Spleen (tissue), 11 donors: ENCODE measurements around the gene CNMD. TPM values are rescaled to one million over a fixed set of nuclear protein-coding genes. Genes with fewer than 3 reads are reported as not detected.

Source experiments
- DNase-seq: peaks from one replicate; pipeline ENCODE4 v3.0.0-alpha.2; 2020
- H3K27ac ChIP-seq, 8 donors: fragments of 200-600 bp; sonication (generic) in 7 of 8; 1 replicate in 4 of 8; 2 replicates in 4 of 8; pipeline versions ENCODE4 v1.5.0 to v1.8.0; 2016 to 2021; ENCODE audit warnings: inconsistent platforms in 4 of 8, mild to moderate bottlenecking in 4 of 8, moderate library complexity in 1 of 8
- H3K27me3 ChIP-seq, 7 donors: fragments of 200-600 bp; sonication (generic) in 6 of 7; replicated peaks in 1 of 7; 1 replicate in 4 of 7; 2 replicates in 3 of 7; pipeline versions ENCODE4 v1.5.0 to v1.8.0; 2016 to 2021; ENCODE audit warnings: inconsistent platforms in 3 of 7, mild to moderate bottlenecking in 1 of 7
- H3K36me3 ChIP-seq, 6 donors: fragments of 200-600 bp; sonication (generic) in 5 of 6; 1 replicate in 4 of 6; 2 replicates in 2 of 6; pipeline versions ENCODE4 v1.5.0 to v1.8.0; 2016 to 2021; ENCODE audit warnings: inconsistent platforms in 2 of 6
- H3K4me1 ChIP-seq, 6 donors: fragments of 200-600 bp; sonication (generic) in 5 of 6; 1 replicate in 3 of 6; 2 replicates in 3 of 6; pipeline versions ENCODE4 v1.5.0 to v1.8.0; 2016 to 2021; ENCODE audit warnings: inconsistent platforms in 3 of 6
- H3K4me3 ChIP-seq, 8 donors: fragments of 200-600 bp; sonication (generic) in 7 of 8; 1 replicate in 4 of 8; 2 replicates in 4 of 8; pipeline versions ENCODE4 v1.5.0 to v1.8.0; 2016 to 2021; ENCODE audit warnings: inconsistent platforms in 4 of 8, mild to moderate bottlenecking in 4 of 8, moderate library complexity in 2 of 8
- H3K9me3 ChIP-seq, 8 donors: fragments of 200-600 bp; sonication (generic) in 7 of 8; 1 replicate in 4 of 8; 2 replicates in 4 of 8; pipeline versions ENCODE4 v1.5.0 to v1.8.0; 2016 to 2021; ENCODE audit warnings: inconsistent platforms in 4 of 8
- POLR2A ChIP-seq, 3 donors: fragments of 450-650 bp; IDR thresholded peaks; one replicate each; pipeline ENCODE4 v1.5.1; 2017; ENCODE audit warnings: antibody characterized with exemption in 3 of 3, mild to moderate bottlenecking in 1 of 3
- POLR2AphosphoS5 ChIP-seq, 3 donors: sonication (generic); formaldehyde crosslinking; IDR thresholded peaks; one replicate each; pipeline ENCODE4 v1.5.1; 2017; ENCODE audit warnings: antibody characterized with exemption in 3 of 3
- WGBS, 5 donors: extraction: QIAGEN DNeasy Blood & Tissue Kit in 3 of 5; methylation state at CpG; one replicate each; pipeline versions ENCODE4 v1.1.5 to v1.1.7; 2013 to 2018; 5-methylcytosine and 5-hydroxymethylcytosine counted together
- intact Hi-C: fragments of 100-400 bp; cut with DNase I; formaldehyde crosslinking; loops from one replicate; pipeline ENCODE4 v1.15.0; 2023; ENCODE audit warnings: low total_unique reads
- polyA plus RNA-seq, 3 donors: library from polyadenylated mRNA; stranded (reverse); fragments of 200-250 nt; gene quantifications; one replicate each; pipeline ENCODE4 v1.2.1, GENCODE V29; 2013
- total RNA-seq, 7 donors: library from RNA; depleted of rRNA in 3 of 7; stranded (reverse); fragments of >200 nt in 3 of 7; fragmentation: NEBNext Ultra II Directional in 4 of 7; extraction: Animal tissue kit (Norgen Biotek cat#: 25700) in 4 of 7; gene quantifications; one replicate each; pipeline versions ENCODE4 v1.1.0 to v1.2.1, GENCODE V29; 2016 to 2021
- TF ChIP-seq, protein P1 (sequence below), 11 experiments: fragments of 200-600 bp in 7 of 11; fragments of 450-650 bp in 4 of 11; sonication (generic) in 4 of 11; IDR thresholded peaks in 8 of 11; conservative IDR thresholded peaks in 3 of 11; 1 replicate in 7 of 11; 2 replicates in 4 of 11; pipeline versions ENCODE4 v1.4.0 to v1.8.0; 2016 to 2021; ENCODE audit warnings: antibody characterized with exemption in 11 of 11, inconsistent platforms in 4 of 11, mild to moderate bottlenecking in 1 of 11
- donor health status: healthy with polysubstance abuse.
- donor health status: DM: no; HTN: no; CAD: no; lungs with moderate emphysema.
- donor health status: DM: no; HTN: no; CAD: no.
- donor health status: Bipolar disorder and iron deficiency.
- donor health status: healthy.
- donor health status: DM: no; HTN: no; CAD: no.
- donor health status: DM: yes; HTN: yes; CAD: no.

CNMD gene
- total and polyA plus RNA-seq, 10 donors: 0.19 TPM; not detected in 9

DNA sequence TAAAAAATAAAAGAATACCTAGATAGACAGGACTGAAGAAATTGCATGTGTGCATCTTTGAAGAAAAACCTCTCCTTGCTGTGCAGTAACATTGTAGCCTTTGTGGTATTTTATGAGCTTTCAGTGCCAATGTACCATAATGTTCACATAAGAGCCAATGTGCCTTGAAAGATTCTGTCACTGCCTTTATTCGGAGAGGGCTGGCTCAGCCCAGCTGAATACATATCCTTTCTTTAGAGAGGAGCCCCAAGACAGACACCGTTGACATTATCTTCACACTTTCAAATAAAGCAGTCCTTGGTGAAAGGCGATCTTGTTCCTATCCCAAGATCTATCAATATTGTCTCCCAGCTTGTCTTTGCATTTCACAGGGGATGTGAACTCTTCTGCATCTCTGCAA lies 18.5 kb upstream of the CNMD start:
- Histone ChIP-seq H3K27me3 (peaks cover 0 to 12% (median 0%) of the 10 kb centered on the region in 7 donors), H3K4me1 (no peaks in the 10 kb centered on the region), H3K36me3 (no peaks in the 10 kb centered on the region), H3K4me3 (no peak overlapping the region), H3K27ac (no peak overlapping the region), H3K9me3 (no peaks in the 10 kb centered on the region)
- TF ChIP-seq POLR2AphosphoS5 (IDR thresholded peaks at IDR 0.05) (no peak), POLR2A (IDR thresholded peaks at IDR 0.05) (no peak)
- TF ChIP-seq, protein P1, sequence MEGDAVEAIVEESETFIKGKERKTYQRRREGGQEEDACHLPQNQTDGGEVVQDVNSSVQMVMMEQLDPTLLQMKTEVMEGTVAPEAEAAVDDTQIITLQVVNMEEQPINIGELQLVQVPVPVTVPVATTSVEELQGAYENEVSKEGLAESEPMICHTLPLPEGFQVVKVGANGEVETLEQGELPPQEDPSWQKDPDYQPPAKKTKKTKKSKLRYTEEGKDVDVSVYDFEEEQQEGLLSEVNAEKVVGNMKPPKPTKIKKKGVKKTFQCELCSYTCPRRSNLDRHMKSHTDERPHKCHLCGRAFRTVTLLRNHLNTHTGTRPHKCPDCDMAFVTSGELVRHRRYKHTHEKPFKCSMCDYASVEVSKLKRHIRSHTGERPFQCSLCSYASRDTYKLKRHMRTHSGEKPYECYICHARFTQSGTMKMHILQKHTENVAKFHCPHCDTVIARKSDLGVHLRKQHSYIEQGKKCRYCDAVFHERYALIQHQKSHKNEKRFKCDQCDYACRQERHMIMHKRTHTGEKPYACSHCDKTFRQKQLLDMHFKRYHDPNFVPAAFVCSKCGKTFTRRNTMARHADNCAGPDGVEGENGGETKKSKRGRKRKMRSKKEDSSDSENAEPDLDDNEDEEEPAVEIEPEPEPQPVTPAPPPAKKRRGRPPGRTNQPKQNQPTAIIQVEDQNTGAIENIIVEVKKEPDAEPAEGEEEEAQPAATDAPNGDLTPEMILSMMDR (IDR thresholded peaks at IDR 0.05 in 8 of 11, conservative IDR thresholded peaks at IDR 0.05 in 3 of 11): no peak
- WGBS, 5 donors: 65 to 79% (median 72%) methylated on average over 3 of the region's 3 CpGs
- intact Hi-C loops: no loop called here
- no peak for DNase-seq

- peaks cover 0 to 42% (median 0%) of the 10 kb centered on the region in 7 donors for H3K27me3 ChIP-seq
- H3K4me1 ChIP-seq: no peaks in the 10 kb centered on the region
- H3K36me3 ChIP-seq: no peaks in the 10 kb centered on the region
- DNase-seq: no peak
- H3K4me3 ChIP-seq: no peak overlapping the region
- no peak for TF ChIP-seq POLR2AphosphoS5 (IDR thresholded peaks at IDR 0.05)
- TF ChIP-seq POLR2A (IDR thresholded peaks at IDR 0.05): no peak
- TF ChIP-seq, protein P1 (IDR thresholded peaks at IDR 0.05 in 8 of 11, conservative IDR thresholded peaks at IDR 0.05 in 3 of 11): no peak
- 88 to 94% (median 91%) methylated on average over 5 of the region's 5 CpGs for WGBS, 5 donors
- H3K27ac ChIP-seq: no peak overlapping the region
- intact Hi-C loops: no loop called here
- H3K9me3 ChIP-seq: no peaks in the 10 kb centered on the region
Measured at GRCh38 chr13:52751196-52751595, 11.6 kb upstream of the CNMD start.

DNA sequence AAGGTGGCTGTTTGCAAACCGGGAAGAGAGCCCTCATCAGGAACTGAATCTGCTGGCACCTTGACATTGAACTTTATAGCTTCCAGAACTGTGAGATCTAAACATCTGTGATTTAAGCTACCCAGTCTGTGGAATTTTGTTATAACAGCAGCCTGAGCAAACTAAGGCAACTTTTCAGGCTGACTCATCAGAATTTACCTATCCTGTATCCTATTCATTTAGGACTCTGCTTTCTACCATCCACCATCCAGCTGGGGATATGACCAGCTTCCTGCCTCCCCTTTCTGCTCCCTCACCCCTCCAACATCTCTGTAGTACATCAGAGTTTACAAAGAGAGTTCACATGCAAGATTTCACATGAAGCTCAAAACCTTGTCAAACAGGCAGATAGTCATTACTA lies 11.1 kb upstream of the CNMD start:
- no peak overlapping the region for H3K4me3 ChIP-seq
- TF ChIP-seq, protein P1 (IDR thresholded peaks at IDR 0.05 in 8 of 11, conservative IDR thresholded peaks at IDR 0.05 in 3 of 11): no peak
- DNase-seq: no peak

GRCh38 chr13:52749419-52749818 lies 9.8 kb upstream of the CNMD start:
- WGBS, 5 donors: 41 to 71% (median 59%) methylated on average over 5 of the region's 5 CpGs
- TF ChIP-seq POLR2A (IDR thresholded peaks at IDR 0.05) (no peak), POLR2AphosphoS5 (IDR thresholded peaks at IDR 0.05) (no peak)
- TF ChIP-seq, protein P1 (IDR thresholded peaks at IDR 0.05 in 8 of 11, conservative IDR thresholded peaks at IDR 0.05 in 3 of 11): no peak
- DNase-seq: no peak
- Histone ChIP-seq H3K27me3 (peaks cover 0 to 54% (median 0%) of the 10 kb centered on the region in 7 donors), H3K36me3 (no peaks in the 10 kb centered on the region), H3K9me3 (no peaks in the 10 kb centered on the region), H3K27ac (no peak overlapping the region), H3K4me3 (no peak overlapping the region), H3K4me1 (no peaks in the 10 kb centered on the region)
- intact Hi-C loops: no loop called here

More for the DNA sequence above, 11.1 kb upstream of the CNMD start:
- 85 to 88% (median 87%) methylated on average over 1 of the region's 1 CpG for WGBS, 5 donors
- intact Hi-C loops: no loop called here
- no peaks in the 10 kb centered on the region for H3K36me3 ChIP-seq
- H3K4me1 ChIP-seq: no peaks in the 10 kb centered on the region
- no peaks in the 10 kb centered on the region for H3K9me3 ChIP-seq
- no peak overlapping the region for H3K27ac ChIP-seq
- peaks cover 0 to 43% (median 0%) of the 10 kb centered on the region in 7 donors for H3K27me3 ChIP-seq
